HG03442 (cell line): Measurements from ENCODE around the gene RAD51B.

Experiments
- ATAC-seq: cut with Tn5 transposase; IDR thresholded peaks from one replicate; pipeline ENCODE4 v1.9.1; 2021; ENCODE audit warnings: mild to moderate bottlenecking, moderate library complexity; ENCODE audit not compliant: unreplicated experiment

Gene RAD51B

GRCh38 chr14:68612049-68612448 is 792.5 kb downstream of the RAD51B start:
- no peak for ATAC-seq

DNA sequence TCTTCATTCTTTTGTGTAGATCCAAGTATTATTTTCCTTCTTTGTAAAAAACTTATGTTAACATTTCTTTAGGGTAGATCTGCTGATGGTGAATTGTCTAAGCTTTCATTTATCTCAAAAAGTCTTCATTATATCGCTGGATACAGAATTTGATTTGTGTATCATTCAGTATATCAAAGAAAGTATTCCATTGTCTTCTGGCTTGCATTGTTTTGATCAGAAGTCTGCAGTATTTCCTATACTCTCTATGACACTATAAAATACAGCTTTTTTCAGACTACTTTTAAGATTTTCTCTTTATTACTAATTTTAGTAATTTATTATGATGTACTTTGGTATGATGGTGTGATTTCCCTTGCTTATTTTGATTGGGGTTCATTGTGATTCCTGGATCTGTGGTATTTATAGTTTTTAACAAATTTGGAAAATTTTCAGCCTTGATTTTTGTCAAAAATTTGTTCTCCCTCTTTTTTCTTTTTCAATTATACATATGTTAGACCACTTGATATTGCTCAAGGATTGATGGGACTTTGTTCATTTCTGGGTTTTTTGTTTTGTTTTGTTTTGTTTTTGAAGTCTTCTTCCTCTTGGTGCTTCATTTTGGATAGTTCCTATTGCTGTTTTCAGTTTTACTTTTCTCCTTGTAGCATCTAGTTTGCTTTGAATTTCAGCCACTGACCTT is 796.8 kb downstream of the RAD51B start:
- no peak for ATAC-seq

DNA sequence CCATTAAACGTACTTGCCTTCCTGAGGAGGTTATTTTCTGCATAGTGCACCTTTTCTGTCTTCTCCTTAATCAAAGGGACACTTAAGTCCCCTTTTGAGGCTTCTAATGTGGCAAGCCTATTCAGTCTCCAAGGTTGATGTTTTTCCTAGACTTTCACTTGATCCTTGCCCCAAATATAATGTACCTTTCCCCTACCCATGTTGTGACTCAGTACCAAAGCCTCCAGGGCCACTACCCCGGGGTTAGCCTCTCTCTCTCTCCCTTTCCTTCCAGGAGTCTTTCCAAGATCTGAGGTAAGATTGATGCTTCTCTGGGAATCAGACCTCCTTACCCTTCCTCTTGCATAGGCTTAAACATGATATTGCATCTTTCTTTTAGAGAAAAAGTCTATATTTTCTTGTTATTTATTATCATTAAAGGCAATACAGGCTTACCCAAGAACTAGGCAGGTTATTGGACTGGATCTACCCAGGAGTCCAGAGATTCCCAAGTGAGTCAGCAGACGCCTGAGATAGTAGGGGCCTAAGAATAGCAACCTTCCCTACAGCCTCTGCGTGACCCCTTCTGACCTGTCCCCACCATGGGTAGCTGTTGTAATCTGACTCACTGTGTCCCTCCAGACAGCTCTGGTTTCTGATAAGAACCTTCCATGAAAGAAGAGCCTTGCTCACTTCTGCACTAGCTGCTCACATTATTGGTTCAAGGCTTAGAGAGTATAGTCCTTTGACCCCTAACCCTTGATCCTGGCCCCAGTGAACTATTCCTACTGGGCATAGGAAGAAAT is 800.4 kb downstream of the RAD51B start:
- ATAC-seq: no peak

- no peak for ATAC-seq
Measured at GRCh38 chr14:68621400-68622365, 802.1 kb downstream of the RAD51B start.

GRCh38 chr14:68622856-68623255 is 803.3 kb downstream of the RAD51B start:
- no peak for ATAC-seq

DNA sequence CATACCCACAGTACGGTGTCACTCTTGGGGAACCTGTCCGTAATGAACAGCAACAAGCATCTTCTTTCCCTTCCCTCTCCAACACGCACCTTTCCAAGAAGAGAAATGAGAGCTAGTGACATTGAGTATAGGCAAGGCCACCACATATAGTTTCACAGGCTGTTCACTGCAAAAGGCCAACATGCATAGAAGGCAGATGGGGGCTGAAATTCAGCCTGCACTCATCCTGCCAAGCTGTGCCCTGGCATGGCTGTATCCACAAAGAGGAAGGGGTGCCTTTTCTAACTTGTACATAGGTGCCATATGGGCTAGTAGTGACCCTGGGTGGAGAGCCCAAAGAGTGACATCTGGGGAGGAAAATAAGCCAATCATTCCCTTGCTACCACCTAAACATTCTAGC is 803.7 kb downstream of the RAD51B start:
- ATAC-seq: no peak

DNA sequence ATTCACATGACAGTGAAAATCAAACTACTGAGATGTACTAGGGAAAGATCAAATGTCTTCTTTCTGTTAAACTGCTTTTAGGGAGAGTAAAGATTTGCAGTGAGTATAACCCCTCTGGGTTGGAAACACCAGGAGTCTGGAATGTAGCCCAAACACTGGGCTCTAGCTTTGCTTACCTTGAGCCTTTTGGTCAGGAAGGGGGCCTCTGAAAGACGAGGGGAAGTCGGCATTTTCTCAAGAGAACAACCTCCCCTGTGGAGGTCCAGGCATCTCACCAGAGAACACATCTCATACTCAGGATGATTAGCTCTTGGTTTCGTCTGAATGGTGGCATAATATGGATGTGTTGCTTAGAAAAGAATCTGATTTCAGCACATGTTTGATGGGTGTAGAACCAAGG is 804.2 kb downstream of the RAD51B start:
- no peak for ATAC-seq

DNA sequence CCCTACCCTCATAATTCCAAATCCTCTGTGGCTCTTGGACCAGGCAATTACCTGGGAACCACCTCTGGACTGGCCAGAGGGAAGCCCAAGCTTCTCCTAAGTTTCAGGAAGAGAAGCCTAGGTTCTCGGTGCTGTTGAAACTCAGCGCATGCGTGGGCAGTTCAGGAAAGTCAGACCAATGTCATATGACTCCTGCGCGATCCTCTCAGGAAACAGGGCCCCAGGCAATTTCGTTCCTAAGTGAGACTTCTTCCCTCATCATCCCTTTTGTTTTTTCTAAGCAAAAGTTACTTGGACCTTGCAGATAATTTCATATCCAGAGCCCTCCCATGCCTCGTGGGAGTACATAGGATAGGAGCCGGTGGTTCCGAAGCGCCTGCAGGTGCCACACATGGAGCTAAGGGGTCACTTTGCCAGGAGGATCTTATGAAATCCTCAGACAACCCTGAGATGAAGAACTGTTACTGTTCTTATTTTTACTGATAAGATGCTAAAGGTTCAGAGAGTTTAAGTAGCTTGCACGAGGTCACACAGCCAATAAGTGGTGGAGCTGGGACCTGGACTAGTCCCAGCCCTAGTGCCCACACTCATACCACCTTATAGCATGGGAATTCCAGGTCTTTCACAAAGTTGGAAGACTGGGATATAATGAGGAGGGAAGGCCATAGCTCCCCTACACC is 805.1 kb downstream of the RAD51B start:
- ATAC-seq: no peak

- no peak for ATAC-seq
Measured at GRCh38 chr14:68625366-68626090, 805.9 kb downstream of the RAD51B start.

DNA sequence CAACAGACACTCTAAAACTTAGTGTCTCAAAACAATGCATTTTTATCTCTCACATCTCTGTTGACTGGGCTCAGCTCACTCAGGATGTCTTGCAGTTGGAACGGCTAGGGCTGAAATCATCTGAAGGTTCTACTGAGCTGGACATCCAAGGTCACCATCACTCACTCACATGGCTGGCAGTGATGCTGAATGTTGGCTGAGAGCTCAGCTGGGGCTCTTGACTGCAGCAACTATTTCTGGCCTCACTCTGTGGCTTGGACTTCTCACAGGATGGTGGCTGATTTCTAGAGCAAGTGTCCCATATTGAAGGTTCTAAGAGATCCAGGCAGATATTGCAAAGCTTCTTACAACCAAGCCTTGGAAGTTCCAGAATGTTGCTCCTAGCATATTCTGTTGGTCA is 806.8 kb downstream of the RAD51B start:
- no peak for ATAC-seq

- no peak for ATAC-seq
Measured at GRCh38 chr14:68627050-68627867, 807.7 kb downstream of the RAD51B start.

DNA sequence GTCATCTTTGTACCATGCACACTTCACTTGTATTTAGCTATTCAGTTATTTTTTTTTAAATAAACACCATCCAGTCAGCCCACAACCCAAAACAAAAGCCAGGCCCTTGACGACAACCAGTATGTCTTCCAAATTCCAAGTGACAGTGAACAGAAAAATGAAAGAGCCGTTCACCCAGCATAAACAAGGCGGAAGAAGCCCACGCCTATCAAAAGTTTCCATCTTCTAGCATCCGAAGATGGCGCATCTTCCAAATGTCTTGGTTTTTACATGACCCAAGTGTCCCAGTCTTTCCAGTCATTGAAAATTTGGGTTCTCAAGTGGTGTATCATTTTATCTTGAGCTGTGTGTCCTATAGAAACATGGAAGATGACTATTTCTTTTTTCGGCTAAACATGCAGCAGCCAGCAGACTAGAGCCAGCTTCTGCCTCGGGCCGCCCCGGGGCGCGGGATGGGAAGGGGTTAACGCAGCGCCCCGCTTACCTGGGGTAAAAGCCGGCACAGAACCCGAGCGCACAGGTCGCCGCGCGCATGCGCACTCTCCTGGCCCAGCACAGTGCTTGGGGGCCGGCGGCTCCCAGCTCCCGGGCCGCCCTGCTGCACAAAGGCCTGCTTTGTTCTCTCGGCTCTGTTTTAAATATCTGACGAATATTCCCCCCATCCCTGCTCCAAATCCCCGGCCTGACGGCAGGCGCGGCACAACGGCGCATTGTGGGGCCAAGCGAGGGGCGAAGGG is 808.5 kb downstream of the RAD51B start:
- ATAC-seq: no peak

DNA sequence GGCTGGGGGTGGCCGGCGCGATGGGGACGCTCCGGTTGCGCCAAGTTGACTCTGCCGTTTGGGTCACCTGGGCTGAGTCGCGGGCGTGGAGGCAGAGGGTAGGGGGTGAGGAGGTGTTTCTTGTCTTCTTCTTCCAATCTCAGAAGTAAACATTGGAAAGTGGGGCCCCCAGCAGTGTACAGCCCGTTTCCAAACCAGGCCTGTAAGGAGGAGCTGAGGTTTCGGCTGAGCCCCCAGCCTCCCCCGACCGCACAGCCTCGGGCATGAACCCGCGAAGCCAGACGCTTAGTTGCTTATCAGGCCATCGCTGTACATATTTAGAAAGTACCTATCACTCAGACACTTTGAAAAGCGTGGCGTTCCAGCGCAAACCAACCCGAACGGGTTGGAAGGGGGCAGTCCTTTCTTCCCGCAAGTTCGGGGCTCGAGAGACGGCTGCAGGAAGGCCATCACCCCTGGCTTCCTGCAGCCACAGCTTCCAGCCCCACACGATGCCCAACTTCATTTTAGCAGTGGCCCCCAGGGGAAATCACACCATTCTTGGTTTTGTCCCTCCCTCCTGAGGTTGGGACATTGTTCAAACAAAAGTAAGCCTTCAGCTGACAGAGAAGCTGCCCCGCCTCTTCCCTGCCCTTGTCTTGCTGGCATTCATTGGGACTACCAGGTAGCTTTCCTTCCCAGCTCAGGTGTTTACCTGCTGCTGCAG is 809.2 kb downstream of the RAD51B start:
- ATAC-seq: no peak

DNA sequence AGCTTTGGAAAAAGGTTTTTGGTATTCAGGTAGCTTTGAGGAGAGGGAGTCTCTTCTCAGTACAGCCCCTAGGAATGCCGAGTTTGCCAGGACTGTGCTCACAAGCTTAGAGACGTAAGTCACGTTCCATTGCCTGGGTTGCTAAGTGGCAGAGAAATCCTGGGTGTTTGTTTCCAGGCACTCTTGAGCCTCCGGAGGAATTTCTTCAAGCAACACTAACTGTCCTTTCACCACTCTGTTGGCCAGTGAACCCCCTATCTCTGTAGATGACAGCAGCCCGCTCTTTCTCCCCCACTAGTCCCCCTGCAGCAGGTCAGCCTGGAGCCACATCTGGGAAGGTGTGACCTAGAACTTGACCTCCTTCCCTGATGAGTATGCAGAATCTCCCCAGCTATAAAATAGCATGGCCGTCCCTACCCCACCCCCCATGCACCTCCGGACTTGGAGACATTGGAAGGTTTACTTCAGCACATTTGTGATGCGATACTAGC is 810.5 kb downstream of the RAD51B start:
- no peak for ATAC-seq

GRCh38 chr14:68630611-68631393 is 811.2 kb downstream of the RAD51B start:
- ATAC-seq: no peak

DNA sequence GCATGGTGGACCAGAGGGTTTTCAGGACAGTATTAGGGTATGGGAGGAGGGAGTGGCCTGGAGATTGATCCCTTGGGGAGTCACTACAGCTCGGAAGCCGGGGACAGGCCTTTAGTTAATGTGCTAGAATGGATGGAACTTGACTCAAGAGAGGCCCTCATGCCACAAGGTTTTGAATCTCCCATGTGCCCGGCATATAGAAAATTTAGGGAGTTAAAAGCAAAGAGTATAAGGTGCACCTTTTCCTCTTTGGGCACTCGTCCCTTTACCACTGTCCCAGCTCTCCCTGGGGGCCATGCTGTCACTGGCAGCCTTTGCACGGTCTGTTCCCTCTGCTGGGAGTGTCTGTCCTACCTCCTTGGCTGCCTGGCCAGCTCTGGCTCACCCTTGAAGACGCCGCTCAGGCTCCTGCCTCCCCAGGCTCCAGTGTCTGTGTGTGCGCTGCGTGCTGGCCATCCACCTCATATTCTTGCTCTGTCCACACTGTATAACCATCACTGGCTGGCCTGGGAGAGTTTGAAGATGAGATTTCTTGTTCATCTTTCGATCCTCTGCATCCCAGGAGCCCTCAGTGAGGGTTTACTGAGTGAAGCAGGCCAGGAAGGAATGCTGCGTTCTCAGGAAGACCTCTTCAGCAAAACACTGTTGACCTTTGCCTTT is 811.9 kb downstream of the RAD51B start:
- ATAC-seq: no peak
